GM12878 (cell line): ENCODE results near the gene EOMES. TPM values are rescaled to one million over a fixed set of nuclear protein-coding genes. Genes with fewer than 3 reads are reported as not detected.

Source experiments
- ATAC-seq: fragments of 200-7000 bp; cut with Tn5 transposase; 3 replicates; pipeline ENCODE4 v1.9.1; 2020; ENCODE audit warnings: mild to moderate bottlenecking, moderate library complexity
- BruUV-seq: library from RNA; stranded (reverse); fragments of 400-500 nt; replicated peaks from 2 replicates; lab custom pipeline; 2021; lab: Mats Ljungman, UMichigan
- CTCF ChIA-PET: fragments of 300-600 bp; sonication (Branson Sonifier 250); formaldehyde crosslinking; extraction: SDS; loops from one replicate; lab custom pipeline; 2021; ENCODE audit warnings: inconsistent platforms; lab: Yijun Ruan, JAX
- POLR2A ChIA-PET: fragments of 350-600 bp; formaldehyde crosslinking; extraction: SDS; loops from one replicate; lab custom pipeline; 2021; ENCODE audit warnings: inconsistent platforms; lab: Charles Lee
- RAD21 ChIA-PET: fragments of 300-600 bp; sonication (Branson Sonifier 250); formaldehyde crosslinking; loops from one replicate; lab custom pipeline; 2023; ENCODE audit warnings: antibody characterized with exemption; ENCODE audit not compliant: unreplicated experiment; lab: Charles Lee
- SMC1A ChIA-PET: fragments of 300-600 bp; sonication (Branson Sonifier 250); formaldehyde crosslinking; loops from one replicate; lab custom pipeline; 2023; ENCODE audit not compliant: unreplicated experiment, uncharacterized antibody; lab: Charles Lee
- DNase-seq: peaks from one replicate; pipeline ENCODE4 v3.0.0-alpha.2; 2011; ENCODE audit warnings: low read depth, low spot score
- FAIRE-seq: peaks from 3 replicates; lab custom pipeline; 2011; peaks lifted over from hg19 to GRCh38; lab: Jason Lieb, UNC
- H2AFZ ChIP-seq: 2 replicates; pipeline ENCODE4 v1.6.0; 2011; ENCODE audit warnings: low read depth, low read length, control low read depth; ENCODE audit not compliant: control insufficient read depth
- H3K27ac ChIP-seq: 2 replicates; pipeline ENCODE4 v1.5.1; 2011; ENCODE audit warnings: control low read depth; ENCODE audit not compliant: control insufficient read depth, insufficient read depth
- H3K27me3 ChIP-seq, 2 experiments: replicated peaks in 1 of 2; 2 replicates each; pipeline versions ENCODE4 v1.6.0 to v1.6.1; 2011; ENCODE audit warnings: low read length in 1 of 2; ENCODE audit not compliant: control insufficient read depth in 2 of 2, insufficient read depth in 2 of 2
- H3K36me3 ChIP-seq, 2 experiments: 2 replicates each; pipeline ENCODE4 v1.5.1; 2011; ENCODE audit warnings: low read length in 1 of 2; ENCODE audit not compliant: control insufficient read depth in 2 of 2, insufficient read depth in 2 of 2
- H3K4me1 ChIP-seq: 2 replicates; pipeline ENCODE4 v1.6.1; 2011; ENCODE audit warnings: mild to moderate bottlenecking, low read length, moderate library complexity, mixed read lengths; ENCODE audit not compliant: control insufficient read depth, insufficient read depth
- H3K4me2 ChIP-seq: 2 replicates; pipeline ENCODE4 v1.6.0; 2011; ENCODE audit warnings: control low read depth; ENCODE audit not compliant: control insufficient read depth, insufficient read depth
- H3K4me3 ChIP-seq: fragments of 200-600 bp; sonication (generic); 2 replicates; pipeline ENCODE4 v1.5.1; 2016
- H3K79me2 ChIP-seq: 2 replicates; pipeline ENCODE4 v1.6.0; 2011; ENCODE audit warnings: low read length; ENCODE audit not compliant: control insufficient read depth, insufficient read depth
- H3K9ac ChIP-seq: 2 replicates; pipeline ENCODE4 v1.8.0; 2011; ENCODE audit warnings: low read length, control low read depth, mixed read lengths; ENCODE audit not compliant: control insufficient read depth, insufficient read depth
- H3K9me3 ChIP-seq: replicated peaks from 3 replicates; pipeline ENCODE4 v1.5.1; 2011; ENCODE audit warnings: mild to moderate bottlenecking, low read length; ENCODE audit not compliant: control insufficient read depth, insufficient read depth
- H4K20me1 ChIP-seq: 2 replicates; pipeline ENCODE4 v1.6.0; 2011; ENCODE audit not compliant: control insufficient read depth, insufficient read depth
- CREB1 ChIP-seq: IDR thresholded peaks from 2 replicates; pipeline ENCODE4 v1.6.1; 2012; ENCODE audit warnings: low read depth, mild to moderate bottlenecking, inconsistent platforms
- CREM ChIP-seq: IDR thresholded peaks from 2 replicates; pipeline ENCODE4 v1.6.1; 2014; ENCODE audit warnings: antibody characterized with exemption, low read depth
- DPF2 ChIP-seq: fragments of 450-650 bp; IDR thresholded peaks from 2 replicates; pipeline ENCODE4 v1.6.1; 2017; ENCODE audit warnings: mild to moderate bottlenecking
- HDAC6 ChIP-seq: fragments of 200-600 bp; sonication (generic); IDR thresholded peaks from one replicate; pipeline ENCODE4 v1.8.0; 2017; ENCODE audit warnings: antibody characterized with exemption; ENCODE audit not compliant: unreplicated experiment
- NR2C1 ChIP-seq: fragments of 450-650 bp; IDR thresholded peaks from 2 replicates; pipeline ENCODE4 v1.6.1; 2017; ENCODE audit warnings: antibody characterized with exemption, mild to moderate bottlenecking, moderate library complexity
- POLR2A ChIP-seq: IDR thresholded peaks from 2 replicates; pipeline ENCODE4 v1.6.1; 2011; ENCODE audit warnings: low read depth, mild to moderate bottlenecking, low read length
- POLR2AphosphoS2 ChIP-seq: IDR thresholded peaks from 2 replicates; pipeline ENCODE4 v1.6.1; 2011; ENCODE audit warnings: low read depth, mild to moderate bottlenecking, low read length, improper control_type of control experiment, moderate library complexity
- RAD51 ChIP-seq: fragments of 450-650 bp; IDR thresholded peaks from 2 replicates; pipeline ENCODE4 v1.6.1; 2016; ENCODE audit warnings: moderate library complexity, mild to moderate bottlenecking, inconsistent platforms
- RCOR1 ChIP-seq: conservative IDR thresholded peaks from 2 replicates; pipeline ENCODE4 v1.6.1; 2012; ENCODE audit warnings: low read depth, low read length, improper control_type of control experiment
- RELA ChIP-seq: fragments of 450-650 bp; IDR thresholded peaks from 2 replicates; pipeline ENCODE4 v1.8.0; 2014; ENCODE audit warnings: borderline replicate concordance; ENCODE audit not compliant: partially characterized antibody
- RFX5 ChIP-seq: IDR thresholded peaks from 2 replicates; pipeline ENCODE4 v1.6.1; 2011; ENCODE audit warnings: low read depth, low read length, improper control_type of control experiment
- SMARCA5 ChIP-seq: fragments of 450-650 bp; IDR thresholded peaks from 2 replicates; pipeline ENCODE4 v1.6.1; 2017; ENCODE audit warnings: mild to moderate bottlenecking
- STAT1 ChIP-seq: fragments of 450-650 bp; conservative IDR thresholded peaks from 2 replicates; pipeline ENCODE4 v1.6.1; 2014; ENCODE audit warnings: antibody characterized with exemption, mild to moderate bottlenecking
- TAF1 ChIP-seq: IDR thresholded peaks from 2 replicates; pipeline ENCODE4 v1.6.1; 2011; ENCODE audit warnings: mild to moderate bottlenecking, low read depth, low read length, borderline replicate concordance
- YY1 ChIP-seq: IDR thresholded peaks from 2 replicates; pipeline ENCODE4 v1.6.1; 2011; ENCODE audit warnings: low read depth, mild to moderate bottlenecking, low read length
- WGBS: methylation state at CpG from one replicate; pipeline ENCODE4 v1.1.6; 2016; ENCODE audit warnings: low lambda C conversion rate; ENCODE audit not compliant: insufficient replicate concordance, insufficient coverage; ENCODE audit errors: missing lambda C conversion rate; 5-methylcytosine and 5-hydroxymethylcytosine counted together
- in situ Hi-C: fragments of 300-500 bp; cut with MboI; formaldehyde crosslinking; loops from 9 replicates; pipeline ENCODE4 v1.14.3; 2018; ENCODE audit warnings: mixed read lengths
- intact Hi-C: fragments of 100-400 bp; cut with micrococcal nuclease; formaldehyde crosslinking; loops from one replicate; pipeline ENCODE4 v1.14.2; 2022; ENCODE audit not compliant: unreplicated experiment
- polyA plus RNA-seq, 11 experiments: library from polyadenylated mRNA; depleted of rRNA in 4 of 11; unstranded in 6 of 11; stranded (reverse) in 5 of 11; fragments of >200 nt; fragmentation: Nextera tagmentation in 4 of 11; fragmentation: Illumina TruSeq in 1 of 11; extraction: Ambion mirVana in 4 of 11; extraction: Trizol in 1 of 11; gene quantifications; 1 replicate in 1 of 11; 2 replicates in 10 of 11; pipeline versions ENCODE4 v1.2.1 to v1.2.3, GENCODE V29; 2011 to 2016; ENCODE audit warnings: inconsistent platforms in 2 of 11, missing spikeins in 2 of 11, low read depth in 1 of 11
- total RNA-seq, 4 experiments: library from RNA; depleted of rRNA in 3 of 4; stranded (reverse); fragments of >200 nt in 3 of 4; fragmentation: Illumina TruSeq in 1 of 4; extraction: Trizol in 1 of 4; gene quantifications; 2 replicates each; pipeline versions ENCODE4 v1.2.1 to v1.2.3, GENCODE V29; 2013 to 2021
- TF ChIP-seq, protein P1 (sequence below): fragments of 450-650 bp; IDR thresholded peaks from 2 replicates; pipeline ENCODE4 v1.6.1; 2014; ENCODE audit warnings: mild to moderate bottlenecking
- TF ChIP-seq, protein P2 (sequence below): fragments of 450-650 bp; formaldehyde crosslinking; IDR thresholded peaks from 2 replicates; pipeline ENCODE4 v1.4.0; 2020; ENCODE audit warnings: mild to moderate bottlenecking, moderate library complexity
- TF ChIP-seq, protein P3 (sequence below): fragments of 450-650 bp; IDR thresholded peaks from 2 replicates; pipeline ENCODE4 v1.6.1; 2018; ENCODE audit warnings: mild to moderate bottlenecking, low read depth, moderate library complexity; ENCODE audit not compliant: partially characterized antibody

Gene EOMES
- total and polyA plus RNA-seq, 10 of the 15 experiments (the other 5 are each of a cell fraction or from before 2014, with no cell fraction given), result 1.5 to 178 (median 4.5) TPM

DNA sequence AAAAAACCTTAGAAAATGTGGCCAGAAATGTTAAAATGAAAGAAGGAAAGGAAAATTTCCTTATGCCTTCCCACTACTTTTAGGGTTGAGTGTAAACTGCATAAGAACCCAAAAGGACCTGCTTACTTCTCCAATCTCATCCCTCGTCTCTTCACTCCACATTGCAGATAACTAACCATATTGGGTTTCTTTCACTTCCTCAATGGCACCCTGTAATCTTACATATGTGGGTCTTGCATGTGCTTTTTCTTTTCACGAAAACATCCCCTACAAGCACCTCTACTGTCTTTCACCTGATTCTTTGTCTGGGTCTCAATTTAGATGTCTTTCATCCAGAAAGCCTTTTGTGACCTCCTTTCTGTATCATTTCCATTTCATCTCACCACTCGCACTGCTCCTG, 23.1 kb downstream of the EOMES start (continued):
- TF ChIP-seq YY1 (no peak), RFX5 (no peak), RAD51 (no peak), POLR2A (no peak), HDAC6 (no peak)
- TF ChIP-seq, all 136 proteins: peak for 6

GRCh38 chr3:27696906-27697305, 25.2 kb downstream of the EOMES start:
- BruUV-seq, result no TSS peak
- WGBS, result 0% methylated on average over 1 of the region's 1 CpG
- Histone ChIP-seq H3K79me2 (no peaks in the 10 kb centered on the region), H2AFZ (no peak overlapping the region), H3K36me3 (no peaks in the 10 kb centered on the region), H4K20me1 (no peaks in the 10 kb centered on the region), H3K4me1 (no peaks in the 10 kb centered on the region), H3K4me2 (no peak overlapping the region), H3K27ac (no peak overlapping the region), H3K9me3 (no peaks in the 10 kb centered on the region), H3K9ac (no peak overlapping the region), H3K27me3 (no peaks in the 10 kb centered on the region), H3K4me3 (no peak overlapping the region)
- no peak for ATAC-seq
- ChIA-PET POLR2A (no interaction called here), CTCF (interaction anchor here (0.6 to 1.9 kb wide), 6 partner anchors 9 to 687 kb away, joined by 3 to 8 read pairs (median 4); no protein-coding TSS in a partner anchor), SMC1A (interaction anchor here (1.0 to 1.2 kb wide), 2 partner anchors 9 to 16 kb away, joined by 4 to 5 read pairs; no protein-coding TSS in a partner anchor), RAD21 (interaction anchor here (0.6 to 1.3 kb wide), 2 partner anchors 9 to 162 kb away, joined by 3 to 4 read pairs; no protein-coding TSS in a partner anchor)
- in situ Hi-C loops (no loop called here), intact Hi-C loops (no loop called here)
- no peak for FAIRE-seq
- no peak for DNase-seq
- TF ChIP-seq, protein P1, sequence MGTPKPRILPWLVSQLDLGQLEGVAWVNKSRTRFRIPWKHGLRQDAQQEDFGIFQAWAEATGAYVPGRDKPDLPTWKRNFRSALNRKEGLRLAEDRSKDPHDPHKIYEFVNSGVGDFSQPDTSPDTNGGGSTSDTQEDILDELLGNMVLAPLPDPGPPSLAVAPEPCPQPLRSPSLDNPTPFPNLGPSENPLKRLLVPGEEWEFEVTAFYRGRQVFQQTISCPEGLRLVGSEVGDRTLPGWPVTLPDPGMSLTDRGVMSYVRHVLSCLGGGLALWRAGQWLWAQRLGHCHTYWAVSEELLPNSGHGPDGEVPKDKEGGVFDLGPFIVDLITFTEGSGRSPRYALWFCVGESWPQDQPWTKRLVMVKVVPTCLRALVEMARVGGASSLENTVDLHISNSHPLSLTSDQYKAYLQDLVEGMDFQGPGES, result no peak
- TF ChIP-seq RELA (no peak), SMARCA5 (no peak), TAF1 (no peak), CREB1 (no peak), NR2C1 (no peak), POLR2AphosphoS2 (no peak), DPF2 (no peak), STAT1 (no peak), CREM (no peak), RCOR1 (no peak)
- TF ChIP-seq, protein P2, sequence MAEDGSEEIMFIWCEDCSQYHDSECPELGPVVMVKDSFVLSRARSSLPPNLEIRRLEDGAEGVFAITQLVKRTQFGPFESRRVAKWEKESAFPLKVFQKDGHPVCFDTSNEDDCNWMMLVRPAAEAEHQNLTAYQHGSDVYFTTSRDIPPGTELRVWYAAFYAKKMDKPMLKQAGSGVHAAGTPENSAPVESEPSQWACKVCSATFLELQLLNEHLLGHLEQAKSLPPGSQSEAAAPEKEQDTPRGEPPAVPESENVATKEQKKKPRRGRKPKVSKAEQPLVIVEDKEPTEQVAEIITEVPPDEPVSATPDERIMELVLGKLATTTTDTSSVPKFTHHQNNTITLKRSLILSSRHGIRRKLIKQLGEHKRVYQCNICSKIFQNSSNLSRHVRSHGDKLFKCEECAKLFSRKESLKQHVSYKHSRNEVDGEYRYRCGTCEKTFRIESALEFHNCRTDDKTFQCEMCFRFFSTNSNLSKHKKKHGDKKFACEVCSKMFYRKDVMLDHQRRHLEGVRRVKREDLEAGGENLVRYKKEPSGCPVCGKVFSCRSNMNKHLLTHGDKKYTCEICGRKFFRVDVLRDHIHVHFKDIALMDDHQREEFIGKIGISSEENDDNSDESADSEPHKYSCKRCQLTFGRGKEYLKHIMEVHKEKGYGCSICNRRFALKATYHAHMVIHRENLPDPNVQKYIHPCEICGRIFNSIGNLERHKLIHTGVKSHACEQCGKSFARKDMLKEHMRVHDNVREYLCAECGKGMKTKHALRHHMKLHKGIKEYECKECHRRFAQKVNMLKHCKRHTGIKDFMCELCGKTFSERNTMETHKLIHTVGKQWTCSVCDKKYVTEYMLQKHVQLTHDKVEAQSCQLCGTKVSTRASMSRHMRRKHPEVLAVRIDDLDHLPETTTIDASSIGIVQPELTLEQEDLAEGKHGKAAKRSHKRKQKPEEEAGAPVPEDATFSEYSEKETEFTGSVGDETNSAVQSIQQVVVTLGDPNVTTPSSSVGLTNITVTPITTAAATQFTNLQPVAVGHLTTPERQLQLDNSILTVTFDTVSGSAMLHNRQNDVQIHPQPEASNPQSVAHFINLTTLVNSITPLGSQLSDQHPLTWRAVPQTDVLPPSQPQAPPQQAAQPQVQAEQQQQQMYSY, result no peak
- TF ChIP-seq, protein P3, sequence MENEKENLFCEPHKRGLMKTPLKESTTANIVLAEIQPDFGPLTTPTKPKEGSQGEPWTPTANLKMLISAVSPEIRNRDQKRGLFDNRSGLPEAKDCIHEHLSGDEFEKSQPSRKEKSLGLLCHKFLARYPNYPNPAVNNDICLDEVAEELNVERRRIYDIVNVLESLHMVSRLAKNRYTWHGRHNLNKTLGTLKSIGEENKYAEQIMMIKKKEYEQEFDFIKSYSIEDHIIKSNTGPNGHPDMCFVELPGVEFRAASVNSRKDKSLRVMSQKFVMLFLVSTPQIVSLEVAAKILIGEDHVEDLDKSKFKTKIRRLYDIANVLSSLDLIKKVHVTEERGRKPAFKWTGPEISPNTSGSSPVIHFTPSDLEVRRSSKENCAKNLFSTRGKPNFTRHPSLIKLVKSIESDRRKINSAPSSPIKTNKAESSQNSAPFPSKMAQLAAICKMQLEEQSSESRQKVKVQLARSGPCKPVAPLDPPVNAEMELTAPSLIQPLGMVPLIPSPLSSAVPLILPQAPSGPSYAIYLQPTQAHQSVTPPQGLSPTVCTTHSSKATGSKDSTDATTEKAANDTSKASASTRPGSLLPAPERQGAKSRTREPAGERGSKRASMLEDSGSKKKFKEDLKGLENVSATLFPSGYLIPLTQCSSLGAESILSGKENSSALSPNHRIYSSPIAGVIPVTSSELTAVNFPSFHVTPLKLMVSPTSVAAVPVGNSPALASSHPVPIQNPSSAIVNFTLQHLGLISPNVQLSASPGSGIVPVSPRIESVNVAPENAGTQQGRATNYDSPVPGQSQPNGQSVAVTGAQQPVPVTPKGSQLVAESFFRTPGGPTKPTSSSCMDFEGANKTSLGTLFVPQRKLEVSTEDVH, result no peak
